GM19025 (cell line): ENCODE data around the gene KIAA0586.
"Not testable (repeated sequence)": the region's sequence is repeated elsewhere in the genome, so short reads cannot be mapped to it uniquely, and the experiment has no call there.

Source experiments
- ATAC-seq: cut with Tn5 transposase; IDR thresholded peaks from one replicate; pipeline ENCODE4 v1.9.1; 2021; ENCODE audit warnings: mild to moderate bottlenecking, low read depth, moderate library complexity; ENCODE audit not compliant: unreplicated experiment

KIAA0586 gene

GRCh38 chr14:58463147-58463546, 35.6 kb downstream of the KIAA0586 start:
- ATAC-seq: no peak

GRCh38 chr14:58464652-58465051, 37.1 kb downstream of the KIAA0586 start:
- ATAC-seq: no peak

- no peak for ATAC-seq
Measured at GRCh38 chr14:58465421-58465820, 37.9 kb downstream of the KIAA0586 start.

- no peak for ATAC-seq
Measured at GRCh38 chr14:58466459-58466858, 38.9 kb downstream of the KIAA0586 start.

- no peak for ATAC-seq
Measured at GRCh38 chr14:58467575-58467974, 40.1 kb downstream of the KIAA0586 start.

- no peak for ATAC-seq
Measured at GRCh38 chr14:58469309-58469708, 41.8 kb downstream of the KIAA0586 start.

GRCh38 chr14:58476320-58476719, 48.8 kb downstream of the KIAA0586 start:
- no peak for ATAC-seq

DNA sequence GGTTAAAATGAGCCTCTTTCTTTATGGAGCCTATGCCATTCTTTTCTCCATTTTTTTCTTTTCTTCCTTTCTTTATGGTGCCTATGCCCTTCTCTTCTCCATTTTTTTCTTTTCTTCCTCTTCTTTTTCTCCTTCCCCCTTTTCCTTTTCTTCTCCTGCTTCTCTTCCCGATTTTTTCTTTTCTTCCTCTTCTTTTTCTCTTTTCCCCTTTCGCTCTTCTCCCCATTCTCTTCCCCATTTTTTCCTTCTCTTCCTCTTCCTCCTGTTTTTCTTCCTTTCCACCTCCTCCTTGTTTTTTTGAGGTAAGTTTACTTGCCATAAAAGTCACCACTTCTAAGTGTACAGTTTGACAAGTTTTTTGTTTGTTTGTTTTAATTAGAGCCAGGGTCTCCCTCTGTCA, 50.1 kb downstream of the KIAA0586 start:
- no peak for ATAC-seq

GRCh38 chr14:58478329-58478728, 50.8 kb downstream of the KIAA0586 start:
- not testable (repeated sequence) for ATAC-seq

GRCh38 chr14:58479975-58480374, 52.5 kb downstream of the KIAA0586 start:
- ATAC-seq: no peak

GRCh38 chr14:58484176-58484575, 56.7 kb downstream of the KIAA0586 start:
- no peak for ATAC-seq

DNA sequence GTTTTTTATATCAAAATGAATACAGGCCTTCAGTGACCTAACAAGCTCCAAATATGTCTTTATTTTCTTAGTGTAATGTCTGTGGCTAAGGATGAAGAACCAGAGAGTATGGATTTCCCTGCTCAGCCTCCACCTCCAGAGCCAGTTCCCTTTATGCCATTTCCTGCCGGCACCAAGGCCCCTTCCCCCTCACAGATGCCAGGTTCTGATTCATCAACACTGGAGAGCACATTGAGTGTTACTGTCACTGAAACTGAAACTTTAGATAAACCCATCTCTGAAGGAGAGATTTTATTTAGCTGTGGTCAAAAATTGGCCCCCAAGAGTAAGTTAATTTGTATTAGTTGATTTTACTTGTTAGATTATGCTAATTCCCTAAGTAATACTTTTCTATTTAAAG, 61.0 kb downstream of the KIAA0586 start:
- no peak for ATAC-seq

- no peak for ATAC-seq
Measured at GRCh38 chr14:58491593-58491992, 64.1 kb downstream of the KIAA0586 start.

GRCh38 chr14:58492044-58492443, 64.5 kb downstream of the KIAA0586 start:
- no peak for ATAC-seq

GRCh38 chr14:58501214-58501816, 73.8 kb downstream of the KIAA0586 start:
- no peak for ATAC-seq

DNA sequence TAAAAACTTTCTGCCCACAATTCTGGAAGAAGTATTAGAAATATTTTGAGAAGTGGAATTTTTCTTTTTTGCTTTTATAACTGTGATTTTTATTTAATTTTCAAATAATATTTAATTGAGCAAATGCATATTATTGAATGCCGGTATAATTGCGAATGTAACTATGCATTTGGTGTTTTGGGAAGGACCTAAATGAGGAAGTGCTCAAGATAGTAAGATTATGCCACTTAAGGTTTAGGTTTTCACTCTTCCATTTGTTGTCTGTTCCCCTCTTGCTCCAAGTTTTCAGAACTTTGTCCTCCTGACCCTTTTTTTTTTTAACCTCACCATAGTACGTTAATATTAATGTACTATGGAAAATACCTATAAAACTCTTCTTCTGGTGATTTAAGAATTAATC, 85.8 kb downstream of the KIAA0586 start:
- ATAC-seq: no peak

GRCh38 chr14:58517592-58517991, 90.1 kb downstream of the KIAA0586 start:
- no peak for ATAC-seq

GRCh38 chr14:58525691-58526090, 98.2 kb downstream of the KIAA0586 start:
- ATAC-seq: not testable (repeated sequence)

GRCh38 chr14:58533446-58533845, 105.9 kb downstream of the KIAA0586 start:
- ATAC-seq: no peak

DNA sequence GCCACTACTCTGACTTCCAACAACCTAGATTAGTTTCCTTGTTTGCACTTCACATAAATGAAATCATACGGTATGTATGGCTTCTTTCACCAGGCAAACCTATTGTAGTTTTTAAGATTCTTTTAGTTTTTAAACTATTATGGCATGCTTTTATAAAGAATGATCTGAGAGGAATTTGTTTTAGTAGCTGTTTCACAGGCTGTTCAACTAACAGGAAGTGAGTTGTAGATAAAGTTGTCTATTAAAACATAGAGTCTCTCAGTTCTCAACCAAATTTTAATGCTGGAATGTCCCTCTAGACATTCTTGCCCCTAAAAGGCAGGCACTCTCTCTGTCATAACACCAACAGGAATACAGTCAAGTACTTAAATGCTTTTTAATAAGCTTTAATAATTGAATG, 107.5 kb downstream of the KIAA0586 start:
- no peak for ATAC-seq

GRCh38 chr14:58537004-58537403, 109.5 kb downstream of the KIAA0586 start:
- ATAC-seq: no peak

- no peak for ATAC-seq
Measured at GRCh38 chr14:58540749-58541632, 113.5 kb downstream of the KIAA0586 start.
